SK-N-MC (cell line): ENCODE measurements around the gene OR7A5.
A peak's percentile ranks its signal among the peaks of the same experiment; 100 is the strongest.

ENCODE experiments used
- DNase-seq: peaks from one replicate; pipeline ENCODE4 v3.0.0-alpha.2; 2011; ENCODE audit warnings: low read depth, low spot score
- H3K27ac ChIP-seq: fragments of 200-600 bp; sonication (generic); 2 replicates; pipeline ENCODE4 v1.5.1; 2016; ENCODE audit warnings: mixed run types
- H3K36me3 ChIP-seq: fragments of 200-600 bp; sonication (generic); 2 replicates; pipeline ENCODE4 v1.6.1; 2017; ENCODE audit warnings: antibody characterized with exemption, low read length, mixed read lengths; ENCODE audit not compliant: insufficient read depth
- H3K4me3 ChIP-seq: fragments of 200-600 bp; sonication (generic); 2 replicates; pipeline ENCODE4 v1.5.1; 2016
- H3K9ac ChIP-seq: fragments of 200-600 bp; sonication (generic); 2 replicates; pipeline ENCODE4 v1.8.0; 2017; ENCODE audit warnings: mixed run types, mixed read lengths; ENCODE audit not compliant: insufficient read length
- H3K9me3 ChIP-seq: fragments of 200-600 bp; sonication (generic); 2 replicates; pipeline ENCODE4 v1.6.1; 2017; ENCODE audit warnings: low read depth, mild to moderate bottlenecking, antibody characterized with exemption, low read length, moderate library complexity, mixed read lengths
- EZH2 ChIP-seq: fragments of 200-600 bp; sonication (generic); IDR thresholded peaks from one replicate; pipeline ENCODE4 v1.6.1; 2017; ENCODE audit warnings: antibody characterized with exemption
- FOXP2 ChIP-seq: optimal IDR thresholded peaks from 2 replicates; pipeline ENCODE3; 2011; ENCODE audit warnings: mild to moderate bottlenecking, moderate library complexity; ENCODE audit not compliant: insufficient read depth; ENCODE audit errors: extremely low read length, control extremely low read depth
- POLR2AphosphoS5 ChIP-seq: IDR thresholded peaks from 2 replicates; pipeline ENCODE4 v1.6.1; 2012; ENCODE audit warnings: mild to moderate bottlenecking, low read depth, low read length, borderline replicate concordance

The OR7A5 gene

GRCh38 chr19:14835011-14835410 is at the start of gene OR7A5, which contains the start of gene OR7C1:
OR7A5 (minus strand) TSS chr19:14835185; CDS start chr19:14828241, 6,944 bp downstream.
OR7C1 (minus strand) TSS chr19:14835185; CDS start chr19:14800136, 35,049 bp downstream.
- no peak within 1 kb of the TSS for H3K9ac ChIP-seq
- TF ChIP-seq FOXP2 (no peak), POLR2AphosphoS5 (no peak; the same call in 1 of the 2 replicates), EZH2 (no peak)
- no peaks in the 10 kb centered on the region for H3K36me3 ChIP-seq
- no peak within 1 kb of the TSS for H3K4me3 ChIP-seq
- peak; percentile 55 for DNase-seq
- 0 out of 2 replicates have a peak within 1 kb of the TSS, but pooled peaks have one; percentile 10 for H3K27ac ChIP-seq
- peaks cover 3% of the 10 kb centered on the region; the same call in 1 of the 2 replicates for H3K9me3 ChIP-seq

DNA sequence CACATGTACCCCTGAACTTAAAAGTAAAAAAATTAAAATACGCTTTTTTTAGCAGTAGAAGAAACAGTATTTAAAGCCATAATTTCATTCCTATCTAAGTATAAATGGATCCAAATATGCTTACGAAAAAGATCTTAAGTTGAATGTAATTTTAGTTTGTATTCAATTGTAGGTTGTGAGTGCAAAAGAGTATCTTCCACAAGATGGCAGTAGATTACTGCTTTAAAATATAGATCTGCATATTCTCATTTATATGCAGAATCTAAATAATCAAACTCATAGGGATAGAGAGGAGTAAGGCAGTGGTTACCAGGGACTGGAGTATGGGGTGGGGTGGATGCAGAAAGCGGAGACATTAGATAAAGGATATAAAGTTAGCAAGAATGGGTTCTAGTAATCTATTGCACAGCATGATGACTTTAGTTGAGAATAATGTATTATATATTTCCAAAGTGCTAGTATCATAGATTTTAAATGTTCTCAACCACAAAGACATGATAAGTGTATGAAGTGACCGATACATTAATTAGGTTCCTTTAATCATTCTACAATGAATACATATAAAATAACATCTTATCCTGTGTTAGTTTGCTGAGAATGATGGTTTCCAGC is 36.7 kb upstream of the OR7A5 start:
- H3K9ac ChIP-seq = no peak overlapping the region
- H3K4me3 ChIP-seq = no peak overlapping the region
- no peaks in the 10 kb centered on the region for H3K9me3 ChIP-seq
- H3K36me3 ChIP-seq = no peaks in the 10 kb centered on the region
- peak; percentile 16 for DNase-seq
- TF ChIP-seq FOXP2 = no peak
- no peak for TF ChIP-seq POLR2AphosphoS5
- TF ChIP-seq EZH2 = no peak
- H3K27ac ChIP-seq = no peak overlapping the region

GRCh38 chr19:14868497-14868896 is 33.5 kb upstream of the OR7A5 start:
- Histone ChIP-seq H3K27ac (no peak overlapping the region), H3K36me3 (no peaks in the 10 kb centered on the region), H3K9ac (no peak overlapping the region), H3K4me3 (no peak overlapping the region), H3K9me3 (no peaks in the 10 kb centered on the region)
- DNase-seq = no peak
- TF ChIP-seq POLR2AphosphoS5 (no peak), FOXP2 (no peak), EZH2 (no peak)

GRCh38 chr19:14848822-14849221 is 13.8 kb upstream of the OR7A5 start, which contains the start of gene OR7A10:
OR7A10 (minus strand) TSS chr19:14848922; CDS start chr19:14841877, 7,045 bp downstream.
- Histone ChIP-seq H3K9ac (no peak within 1 kb of the TSS), H3K9me3 (no peaks in the 10 kb centered on the region), H3K27ac (no peak within 1 kb of the TSS), H3K4me3 (no peak within 1 kb of the TSS), H3K36me3 (no peaks in the 10 kb centered on the region)
- TF ChIP-seq EZH2 (no peak), POLR2AphosphoS5 (no peak), FOXP2 (no peak)
- no peak for DNase-seq

DNA sequence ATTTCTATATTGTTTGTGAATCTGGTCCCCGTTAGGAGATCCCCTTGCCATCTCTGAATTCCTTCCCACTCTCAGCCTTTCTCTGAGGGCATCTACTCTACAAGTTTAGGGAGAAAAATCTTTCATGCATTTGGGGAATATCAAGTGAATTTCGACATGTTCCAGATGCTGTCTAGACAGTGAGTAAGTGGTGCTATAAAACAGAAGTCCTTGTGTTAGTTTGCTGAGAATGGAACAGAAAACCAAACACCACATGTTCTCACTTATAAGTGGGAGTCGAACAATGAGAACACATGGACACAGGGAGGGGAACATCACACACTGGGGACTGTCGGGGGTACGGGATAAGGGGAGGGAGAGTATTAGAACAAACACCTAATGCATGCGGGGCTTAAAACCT is 8.6 kb upstream of the OR7A5 start:
- DNase-seq = no peak
- TF ChIP-seq EZH2 = no peak
- no peak for TF ChIP-seq POLR2AphosphoS5
- TF ChIP-seq FOXP2 = no peak
- peak overlapping the region; percentile 58 for H3K4me3 ChIP-seq
- peak overlapping the region; percentile 71 for H3K27ac ChIP-seq
- H3K36me3 ChIP-seq = no peaks in the 10 kb centered on the region
- H3K9ac ChIP-seq = no peak overlapping the region
- H3K9me3 ChIP-seq = peaks cover 3% of the 10 kb centered on the region; the same call in 1 of the 2 replicates

DNA sequence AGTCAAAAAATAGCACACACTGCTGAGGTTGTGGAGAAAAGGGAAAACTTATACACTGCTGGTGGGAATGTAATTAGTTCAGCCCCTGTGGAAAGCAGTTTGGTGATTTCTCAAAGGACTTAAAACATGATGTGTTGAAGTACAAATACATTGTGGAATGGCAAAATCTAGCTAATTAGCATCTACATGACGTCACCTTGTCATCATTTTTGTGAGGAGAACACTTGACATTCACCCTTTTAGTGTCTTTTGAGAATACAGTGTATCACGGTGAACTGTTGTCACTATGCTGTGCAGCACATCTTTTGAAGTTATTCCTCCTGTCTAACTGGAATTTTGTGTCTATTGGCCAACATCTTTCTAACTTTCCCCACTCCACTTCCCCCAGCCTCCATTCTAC is 8.2 kb upstream of the OR7A5 start:
- no peak for DNase-seq

DNA sequence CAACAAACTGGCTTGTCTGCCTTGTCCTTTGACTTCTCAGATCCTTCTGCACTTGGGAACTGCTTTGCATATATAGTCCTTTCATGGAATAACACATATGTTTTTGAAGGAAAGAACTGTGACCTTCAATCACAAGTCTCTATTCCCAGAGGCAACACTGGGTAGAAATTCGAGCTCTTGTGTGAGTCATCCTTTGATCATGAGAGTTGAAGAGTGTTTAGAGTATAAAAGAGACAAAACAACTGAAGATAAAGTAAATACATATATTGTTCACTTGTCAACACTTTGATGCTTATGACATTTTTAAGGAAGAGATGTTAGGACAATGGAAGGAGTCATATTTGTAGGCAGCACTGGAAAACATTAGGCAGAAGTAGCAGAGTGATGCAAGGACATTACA is 5.2 kb upstream of the OR7A5 start:
- Histone ChIP-seq H3K9ac (no peak overlapping the region), H3K4me3 (no peak overlapping the region), H3K9me3 (peaks cover 3% of the 10 kb centered on the region; the same call in 1 of the 2 replicates), H3K27ac (no peak overlapping the region), H3K36me3 (no peaks in the 10 kb centered on the region)
- no peak for DNase-seq
- TF ChIP-seq FOXP2 (no peak), EZH2 (no peak), POLR2AphosphoS5 (no peak)

More for the DNA sequence above, 8.2 kb upstream of the OR7A5 start:
- Histone ChIP-seq H3K9ac (no peak overlapping the region), H3K4me3 (peak overlapping the region; percentile 58), H3K27ac (peak overlapping the region; percentile 71), H3K9me3 (peaks cover 3% of the 10 kb centered on the region; the same call in 1 of the 2 replicates), H3K36me3 (no peaks in the 10 kb centered on the region)
- TF ChIP-seq POLR2AphosphoS5 (no peak), FOXP2 (no peak), EZH2 (no peak)

DNA sequence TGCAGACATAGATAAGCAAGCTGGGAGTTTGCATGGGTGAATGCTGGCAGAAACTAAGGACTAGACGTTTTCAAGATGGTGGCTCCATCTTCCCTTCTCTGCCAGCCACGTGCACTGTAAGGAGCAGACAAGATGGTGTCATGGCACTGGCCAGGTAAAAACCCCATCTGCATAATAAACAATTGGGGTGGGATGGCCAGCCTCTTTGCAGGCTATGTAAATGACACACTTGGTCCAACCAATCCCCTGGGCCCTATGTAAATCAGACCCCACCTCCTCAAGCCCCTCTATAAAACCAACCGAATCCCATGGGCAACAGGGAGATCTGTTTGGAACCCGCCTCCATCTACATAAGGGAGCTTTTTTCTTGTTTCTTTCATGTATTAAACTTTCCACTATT is 2.4 kb upstream of the OR7A5 start:
- H3K9ac ChIP-seq = no peak overlapping the region
- H3K9me3 ChIP-seq = peaks cover 3% of the 10 kb centered on the region; the same call in 1 of the 2 replicates
- no peak overlapping the region for H3K27ac ChIP-seq
- no peaks in the 10 kb centered on the region for H3K36me3 ChIP-seq
- no peak for TF ChIP-seq POLR2AphosphoS5
- H3K4me3 ChIP-seq = no peak overlapping the region
- no peak for DNase-seq

DNA sequence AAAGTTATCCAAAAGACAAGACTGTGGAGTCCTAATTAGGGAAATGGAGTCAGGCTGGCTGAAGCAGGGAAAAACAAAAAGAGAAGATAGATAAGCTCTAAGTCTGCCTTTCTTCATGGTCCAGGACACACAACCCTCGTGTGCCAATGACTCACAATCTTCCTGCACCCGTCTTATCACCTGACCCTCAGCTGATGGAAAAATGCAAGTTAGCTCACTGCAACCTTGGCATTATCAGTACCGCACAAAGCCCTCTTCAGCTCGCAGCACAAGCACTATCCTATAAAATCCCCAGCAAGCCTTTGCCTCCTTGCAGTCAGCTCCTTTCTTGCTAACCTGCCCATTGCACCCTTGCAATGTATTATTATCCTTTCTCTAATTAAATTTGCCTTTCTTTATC is 4.3 kb downstream of the OR7A5 start:
- no peak for DNase-seq
- H3K36me3 ChIP-seq = no peaks in the 10 kb centered on the region
- no peak overlapping the region for H3K9ac ChIP-seq
- H3K9me3 ChIP-seq = no peaks in the 10 kb centered on the region
- no peak overlapping the region for H3K4me3 ChIP-seq
- no peak overlapping the region for H3K27ac ChIP-seq
- TF ChIP-seq POLR2AphosphoS5 = no peak
- no peak for TF ChIP-seq FOXP2
- no peak for TF ChIP-seq EZH2
